HepG2 (cell line): ENCODE results near the gene IFI27L2. TPM values are rescaled to one million over a fixed set of nuclear protein-coding genes. Genes with fewer than 3 reads are reported as not detected.
A peak's percentile ranks its signal among the peaks of the same experiment; 100 is the strongest.

Source experiments
- ATAC-seq: fragments of 200-7000 bp; cut with Tn5 transposase; 3 replicates; pipeline ENCODE4 v1.9.1; 2020; ENCODE audit warnings: mild to moderate bottlenecking, moderate library complexity
- BruUV-seq: library from RNA; stranded (reverse); fragments of 400-500 nt; replicated peaks from 2 replicates; lab custom pipeline; 2021; lab: Mats Ljungman, UMichigan
- CTCF ChIA-PET: fragments of 300-600 bp; formaldehyde crosslinking; extraction: SDS; loops from one replicate; lab custom pipeline; 2021; ENCODE audit warnings: low total read pairs, inconsistent platforms, low intra/inter-chr PET ratio; lab: Yijun Ruan, JAX
- POLR2A ChIA-PET: fragments of 350-600 bp; sonication (Branson Sonifier 250); formaldehyde crosslinking; loops from one replicate; lab custom pipeline; 2020; ENCODE audit warnings: antibody characterized with exemption, inconsistent platforms; lab: Yijun Ruan, JAX
- DNase-seq: peaks from one replicate; pipeline ENCODE4 v3.0.0-alpha.2; 2015; ENCODE audit warnings: low spot score
- FAIRE-seq: peaks from 3 replicates; lab custom pipeline; 2011; peaks lifted over from hg19 to GRCh38; lab: Jason Lieb, UNC
- H2AFZ ChIP-seq: one replicate; pipeline ENCODE4 v1.6.1; 2011; ENCODE audit warnings: low read length, inconsistent platforms
- H3K27ac ChIP-seq: fragments of 300-600 bp; 3 replicates; pipeline ENCODE4 v1.8.0; 2011; ENCODE audit warnings: mixed run types, mild to moderate bottlenecking, mixed read lengths, low read length, inconsistent platforms; ENCODE audit not compliant: insufficient read depth; ENCODE audit errors: extremely low read length
- H3K27me3 ChIP-seq, 2 experiments: fragments of 200-600 bp in 1 of 2; 2 replicates in 1 of 2; 3 replicates in 1 of 2; pipeline versions ENCODE4 v1.6.0 to v1.8.0; 2011; ENCODE audit warnings: low read length in 2 of 2, mild to moderate bottlenecking in 2 of 2, moderate library complexity in 2 of 2, inconsistent platforms in 1 of 2; ENCODE audit not compliant: insufficient read depth in 2 of 2, control insufficient read depth in 1 of 2
- H3K36me3 ChIP-seq, 2 experiments: fragments of 200-600 bp in 1 of 2; replicated peaks in 1 of 2; 2 replicates in 1 of 2; 3 replicates in 1 of 2; pipeline versions ENCODE4 v1.5.1 to v1.8.0; 2011; ENCODE audit warnings: low read length in 2 of 2, inconsistent platforms in 1 of 2; ENCODE audit not compliant: insufficient read depth in 2 of 2, control insufficient read depth in 1 of 2
- H3K4me1 ChIP-seq: 2 replicates; pipeline ENCODE4 v1.5.1; 2012; ENCODE audit warnings: low read length, inconsistent platforms; ENCODE audit not compliant: insufficient read depth
- H3K4me2 ChIP-seq: 2 replicates; pipeline ENCODE4 v1.6.0; 2011; ENCODE audit warnings: low read depth, low read length, inconsistent platforms
- H3K4me3 ChIP-seq, 3 experiments: fragments of 200-600 bp in 1 of 3; sonication (generic), shearing (Covaris generic) in 1 of 3; replicated peaks in 1 of 3; 2 replicates each; pipeline ENCODE4 v1.5.1; 2011 to 2016; ENCODE audit warnings: low read length in 3 of 3, inconsistent platforms in 2 of 3, low read depth in 2 of 3, mild to moderate bottlenecking in 2 of 3, control low read depth in 1 of 3, mixed read lengths in 1 of 3; ENCODE audit not compliant: insufficient read depth in 1 of 3
- H3K79me2 ChIP-seq: one replicate; pipeline ENCODE4 v1.6.1; 2011; ENCODE audit warnings: low read length, inconsistent platforms; ENCODE audit not compliant: insufficient read depth
- H3K9ac ChIP-seq: 2 replicates; pipeline ENCODE4 v1.6.0; 2011; ENCODE audit warnings: mild to moderate bottlenecking, low read depth, low read length, inconsistent platforms; ENCODE audit not compliant: insufficient read depth
- H3K9me3 ChIP-seq: 2 replicates; pipeline ENCODE4 v1.5.1; 2012; ENCODE audit warnings: mild to moderate bottlenecking, low read length
- H4K20me1 ChIP-seq: 2 replicates; pipeline ENCODE4 v1.6.0; 2011; ENCODE audit warnings: inconsistent platforms, mild to moderate bottlenecking, low read length, moderate library complexity; ENCODE audit not compliant: insufficient read depth
- GABPB1 ChIP-seq: IDR thresholded peaks from 2 replicates; pipeline ENCODE4 v1.6.1; 2016; ENCODE audit warnings: mild to moderate bottlenecking, missing genetic modification reagents, moderate library complexity, missing compliant biosample characterization
- JUND ChIP-seq: sonication (generic); formaldehyde crosslinking; IDR thresholded peaks from 2 replicates; pipeline ENCODE4 v1.8.0; 2022; ENCODE audit warnings: mild to moderate bottlenecking, missing genetic modification reagents
- KAT8 ChIP-seq: IDR thresholded peaks from 2 replicates; pipeline ENCODE4 v1.6.1; 2016; ENCODE audit warnings: missing genetic modification reagents, missing compliant biosample characterization
- TMF1 ChIP-seq: sonication (generic); formaldehyde crosslinking; IDR thresholded peaks from 2 replicates; pipeline ENCODE4 v1.8.1; 2022; ENCODE audit warnings: low read depth, missing genetic modification reagents
- ZNF33B ChIP-seq: sonication (generic); formaldehyde crosslinking; IDR thresholded peaks from 2 replicates; pipeline ENCODE4 v1.5.1; 2020; ENCODE audit warnings: mild to moderate bottlenecking, missing genetic modification reagents
- ZNF572 ChIP-seq: sonication (generic); formaldehyde crosslinking; IDR thresholded peaks from 2 replicates; pipeline ENCODE4 v1.5.1; 2020; ENCODE audit warnings: mild to moderate bottlenecking, missing genetic modification reagents
- ZNF777 ChIP-seq: sonication (generic); formaldehyde crosslinking; IDR thresholded peaks from 2 replicates; pipeline ENCODE4 v1.4.0; 2020; ENCODE audit warnings: missing genetic modification reagents
- WGBS: methylation state at CpG from one replicate; pipeline ENCODE4 v1.1.6; 2017; ENCODE audit warnings: low lambda C conversion rate; 5-methylcytosine and 5-hydroxymethylcytosine counted together
- in situ Hi-C: cut with HindIII; loops from 2 replicates; pipeline ENCODE4 v1.10.0; 2017; ENCODE audit warnings: low pct_unique_long_range_greater_than_20kb; ENCODE audit not compliant: extremely low pct_ligation_motif_present
- intact Hi-C: fragments of 100-400 bp; cut with micrococcal nuclease; formaldehyde crosslinking; loops from one replicate; pipeline ENCODE4 v1.10.0; 2022; ENCODE audit not compliant: unreplicated experiment
- polyA plus RNA-seq, 8 experiments: library from polyadenylated mRNA; depleted of rRNA in 3 of 8; stranded (reverse) in 7 of 8; unstranded in 1 of 8; fragments of >200 nt; fragmentation: Illumina TruSeq in 4 of 8; extraction: Trizol in 4 of 8; gene quantifications; 2 replicates each; pipeline versions ENCODE4 v1.2.1 to v1.2.3, GENCODE V29; 2011 to 2016; ENCODE audit warnings: low read depth in 4 of 8, missing spikeins in 1 of 8, mixed read lengths in 1 of 8; ENCODE audit not compliant: insufficient read depth in 1 of 8
- total RNA-seq, 5 experiments: library from RNA; depleted of rRNA; stranded (reverse); fragments of >200 nt; fragmentation: Illumina TruSeq; extraction: Trizol; gene quantifications; 2 replicates each; pipeline ENCODE4 v1.2.3, GENCODE V29; 2016; ENCODE audit warnings: low read depth in 1 of 5
- TF ChIP-seq, protein P1 (sequence below): sonication (generic); formaldehyde crosslinking; IDR thresholded peaks from 2 replicates; pipeline ENCODE4 v1.5.1; 2020; ENCODE audit warnings: mild to moderate bottlenecking, missing genetic modification reagents, moderate library complexity
- TF ChIP-seq, protein P2 (sequence below): IDR thresholded peaks from 2 replicates; pipeline ENCODE4 v1.6.1; 2016
- TF ChIP-seq, protein P3 (sequence below): sonication (generic); formaldehyde crosslinking; IDR thresholded peaks from 2 replicates; pipeline ENCODE4 v1.4.0; 2020; ENCODE audit warnings: mild to moderate bottlenecking, missing genetic modification reagents
- TF ChIP-seq, protein P4 (sequence below): sonication (generic); IDR thresholded peaks from 2 replicates; pipeline ENCODE4 v1.6.1; 2016; ENCODE audit warnings: low read depth, borderline replicate concordance
- TF ChIP-seq, protein P5 (sequence below): fragments of 450-650 bp; IDR thresholded peaks from 2 replicates; pipeline ENCODE4 v1.6.1; 2017
- TF ChIP-seq, protein P6 (sequence below): IDR thresholded peaks from 2 replicates; pipeline ENCODE4 v1.6.1; 2016; ENCODE audit warnings: missing compliant biosample characterization, missing genetic modification reagents, borderline replicate concordance
- TF ChIP-seq, protein P7 (sequence below): sonication (generic); formaldehyde crosslinking; IDR thresholded peaks from 2 replicates; pipeline ENCODE4 v1.5.1; 2020; ENCODE audit warnings: missing genetic modification reagents, mild to moderate bottlenecking, borderline replicate concordance

Gene IFI27L2
- total and polyA plus RNA-seq, 2 of the 13 experiments (the other 11 are each of a cell fraction or from before 2014, with no cell fraction given), result 4.3 to 4.8 TPM

DNA sequence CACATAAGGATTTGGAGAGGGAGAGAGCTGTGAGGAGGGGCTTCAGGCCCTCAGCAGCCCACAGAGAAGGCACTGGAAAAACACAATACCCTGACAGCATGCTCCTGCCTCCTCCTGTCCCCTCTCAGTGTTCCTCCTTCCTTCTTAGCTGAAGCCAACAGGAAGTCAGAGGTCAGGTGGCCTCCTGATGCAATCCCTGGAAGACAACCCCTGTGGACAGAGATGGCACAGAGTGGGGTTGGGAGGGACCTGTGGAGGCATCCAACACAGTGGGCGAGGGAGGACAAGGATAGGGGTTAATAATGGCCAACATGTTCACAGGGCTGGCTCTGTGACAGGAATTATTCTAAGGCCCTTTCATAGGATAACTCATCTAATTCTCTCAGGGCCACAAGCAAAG, 15.4 kb upstream of the IFI27L2 start:
- peak; percentile 42 for ATAC-seq
- POLR2A ChIA-PET, result interaction anchor here (1.2 to 1.3 kb wide), 2 partner anchors 18 to 148 kb away, joined by 4 read pairs; partner anchors contain the start of gene SERPINA10
- in situ Hi-C loops, result no loop called here
- TF ChIP-seq, protein P1, sequence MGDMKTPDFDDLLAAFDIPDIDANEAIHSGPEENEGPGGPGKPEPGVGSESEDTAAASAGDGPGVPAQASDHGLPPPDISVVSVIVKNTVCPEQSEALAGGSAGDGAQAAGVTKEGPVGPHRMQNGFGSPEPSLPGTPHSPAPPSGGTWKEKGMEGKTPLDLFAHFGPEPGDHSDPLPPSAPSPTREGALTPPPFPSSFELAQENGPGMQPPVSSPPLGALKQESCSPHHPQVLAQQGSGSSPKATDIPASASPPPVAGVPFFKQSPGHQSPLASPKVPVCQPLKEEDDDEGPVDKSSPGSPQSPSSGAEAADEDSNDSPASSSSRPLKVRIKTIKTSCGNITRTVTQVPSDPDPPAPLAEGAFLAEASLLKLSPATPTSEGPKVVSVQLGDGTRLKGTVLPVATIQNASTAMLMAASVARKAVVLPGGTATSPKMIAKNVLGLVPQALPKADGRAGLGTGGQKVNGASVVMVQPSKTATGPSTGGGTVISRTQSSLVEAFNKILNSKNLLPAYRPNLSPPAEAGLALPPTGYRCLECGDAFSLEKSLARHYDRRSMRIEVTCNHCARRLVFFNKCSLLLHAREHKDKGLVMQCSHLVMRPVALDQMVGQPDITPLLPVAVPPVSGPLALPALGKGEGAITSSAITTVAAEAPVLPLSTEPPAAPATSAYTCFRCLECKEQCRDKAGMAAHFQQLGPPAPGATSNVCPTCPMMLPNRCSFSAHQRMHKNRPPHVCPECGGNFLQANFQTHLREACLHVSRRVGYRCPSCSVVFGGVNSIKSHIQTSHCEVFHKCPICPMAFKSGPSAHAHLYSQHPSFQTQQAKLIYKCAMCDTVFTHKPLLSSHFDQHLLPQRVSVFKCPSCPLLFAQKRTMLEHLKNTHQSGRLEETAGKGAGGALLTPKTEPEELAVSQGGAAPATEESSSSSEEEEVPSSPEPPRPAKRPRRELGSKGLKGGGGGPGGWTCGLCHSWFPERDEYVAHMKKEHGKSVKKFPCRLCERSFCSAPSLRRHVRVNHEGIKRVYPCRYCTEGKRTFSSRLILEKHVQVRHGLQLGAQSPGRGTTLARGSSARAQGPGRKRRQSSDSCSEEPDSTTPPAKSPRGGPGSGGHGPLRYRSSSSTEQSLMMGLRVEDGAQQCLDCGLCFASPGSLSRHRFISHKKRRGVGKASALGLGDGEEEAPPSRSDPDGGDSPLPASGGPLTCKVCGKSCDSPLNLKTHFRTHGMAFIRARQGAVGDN (CRISPR knock-in tag), result no peak
- 0 out of 2 replicates have a peak, but pooled peaks have one; percentile 43 for TF ChIP-seq ZNF572 (CRISPR knock-in tag)
- TF ChIP-seq, protein P2, sequence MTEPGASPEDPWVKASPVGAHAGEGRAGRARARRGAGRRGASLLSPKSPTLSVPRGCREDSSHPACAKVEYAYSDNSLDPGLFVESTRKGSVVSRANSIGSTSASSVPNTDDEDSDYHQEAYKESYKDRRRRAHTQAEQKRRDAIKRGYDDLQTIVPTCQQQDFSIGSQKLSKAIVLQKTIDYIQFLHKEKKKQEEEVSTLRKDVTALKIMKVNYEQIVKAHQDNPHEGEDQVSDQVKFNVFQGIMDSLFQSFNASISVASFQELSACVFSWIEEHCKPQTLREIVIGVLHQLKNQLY (CRISPR knock-in tag), result no peak
- TF ChIP-seq, protein P3, sequence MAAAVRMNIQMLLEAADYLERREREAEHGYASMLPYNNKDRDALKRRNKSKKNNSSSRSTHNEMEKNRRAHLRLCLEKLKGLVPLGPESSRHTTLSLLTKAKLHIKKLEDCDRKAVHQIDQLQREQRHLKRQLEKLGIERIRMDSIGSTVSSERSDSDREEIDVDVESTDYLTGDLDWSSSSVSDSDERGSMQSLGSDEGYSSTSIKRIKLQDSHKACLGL (CRISPR knock-in tag), result no peak
- no peak for TF ChIP-seq TMF1 (CRISPR knock-in tag)
- TF ChIP-seq, protein P4, sequence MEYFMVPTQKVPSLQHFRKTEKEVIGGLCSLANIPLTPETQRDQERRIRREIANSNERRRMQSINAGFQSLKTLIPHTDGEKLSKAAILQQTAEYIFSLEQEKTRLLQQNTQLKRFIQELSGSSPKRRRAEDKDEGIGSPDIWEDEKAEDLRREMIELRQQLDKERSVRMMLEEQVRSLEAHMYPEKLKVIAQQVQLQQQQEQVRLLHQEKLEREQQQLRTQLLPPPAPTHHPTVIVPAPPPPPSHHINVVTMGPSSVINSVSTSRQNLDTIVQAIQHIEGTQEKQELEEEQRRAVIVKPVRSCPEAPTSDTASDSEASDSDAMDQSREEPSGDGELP, result no peak
- TF ChIP-seq JUND (CRISPR knock-in tag), result no peak
- TF ChIP-seq, protein P5, sequence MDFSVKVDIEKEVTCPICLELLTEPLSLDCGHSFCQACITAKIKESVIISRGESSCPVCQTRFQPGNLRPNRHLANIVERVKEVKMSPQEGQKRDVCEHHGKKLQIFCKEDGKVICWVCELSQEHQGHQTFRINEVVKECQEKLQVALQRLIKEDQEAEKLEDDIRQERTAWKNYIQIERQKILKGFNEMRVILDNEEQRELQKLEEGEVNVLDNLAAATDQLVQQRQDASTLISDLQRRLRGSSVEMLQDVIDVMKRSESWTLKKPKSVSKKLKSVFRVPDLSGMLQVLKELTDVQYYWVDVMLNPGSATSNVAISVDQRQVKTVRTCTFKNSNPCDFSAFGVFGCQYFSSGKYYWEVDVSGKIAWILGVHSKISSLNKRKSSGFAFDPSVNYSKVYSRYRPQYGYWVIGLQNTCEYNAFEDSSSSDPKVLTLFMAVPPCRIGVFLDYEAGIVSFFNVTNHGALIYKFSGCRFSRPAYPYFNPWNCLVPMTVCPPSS, result no peak
- TF ChIP-seq ZNF33B (CRISPR knock-in tag), result no peak
- TF ChIP-seq KAT8 (CRISPR knock-in tag), result peak; percentile 48; the same call in 1 of the 2 replicates
- peak; percentile 79 for TF ChIP-seq GABPB1 (CRISPR knock-in tag)
- TF ChIP-seq, protein P6, sequence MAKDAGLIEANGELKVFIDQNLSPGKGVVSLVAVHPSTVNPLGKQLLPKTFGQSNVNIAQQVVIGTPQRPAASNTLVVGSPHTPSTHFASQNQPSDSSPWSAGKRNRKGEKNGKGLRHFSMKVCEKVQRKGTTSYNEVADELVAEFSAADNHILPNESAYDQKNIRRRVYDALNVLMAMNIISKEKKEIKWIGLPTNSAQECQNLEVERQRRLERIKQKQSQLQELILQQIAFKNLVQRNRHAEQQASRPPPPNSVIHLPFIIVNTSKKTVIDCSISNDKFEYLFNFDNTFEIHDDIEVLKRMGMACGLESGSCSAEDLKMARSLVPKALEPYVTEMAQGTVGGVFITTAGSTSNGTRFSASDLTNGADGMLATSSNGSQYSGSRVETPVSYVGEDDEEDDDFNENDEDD (CRISPR knock-in tag), result no peak
- no peak for TF ChIP-seq ZNF777 (CRISPR knock-in tag)
- TF ChIP-seq, protein P7, sequence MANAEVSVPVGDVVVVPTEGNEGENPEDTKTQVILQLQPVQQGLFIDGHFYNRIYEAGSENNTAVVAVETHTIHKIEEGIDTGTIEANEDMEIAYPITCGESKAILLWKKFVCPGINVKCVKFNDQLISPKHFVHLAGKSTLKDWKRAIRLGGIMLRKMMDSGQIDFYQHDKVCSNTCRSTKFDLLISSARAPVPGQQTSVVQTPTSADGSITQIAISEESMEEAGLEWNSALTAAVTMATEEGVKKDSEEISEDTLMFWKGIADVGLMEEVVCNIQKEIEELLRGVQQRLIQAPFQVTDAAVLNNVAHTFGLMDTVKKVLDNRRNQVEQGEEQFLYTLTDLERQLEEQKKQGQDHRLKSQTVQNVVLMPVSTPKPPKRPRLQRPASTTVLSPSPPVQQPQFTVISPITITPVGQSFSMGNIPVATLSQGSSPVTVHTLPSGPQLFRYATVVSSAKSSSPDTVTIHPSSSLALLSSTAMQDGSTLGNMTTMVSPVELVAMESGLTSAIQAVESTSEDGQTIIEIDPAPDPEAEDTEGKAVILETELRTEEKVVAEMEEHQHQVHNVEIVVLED, result no peak

More for the DNA sequence above, 15.4 kb upstream of the IFI27L2 start:
- FAIRE-seq (no peak), DNase-seq (no peak)
- Histone ChIP-seq H3K9me3 (no peaks in the 10 kb centered on the region), H3K27ac (no peak overlapping the region), H3K4me3 (no peak overlapping the region; a peak in 1 of 6 replicates), H3K27me3 (peaks cover 0 to 7% of the 10 kb centered on the region in 2 experiments; a peak in 3 of 5 replicates), H4K20me1 (no peaks in the 10 kb centered on the region), H3K9ac (no peak overlapping the region), H3K4me2 (peak overlapping the region; percentile 60), H3K4me1 (peaks cover 26% of the 10 kb centered on the region), H3K36me3 (no peaks in the 10 kb centered on the region), H2AFZ (peak overlapping the region; percentile 81), H3K79me2 (no peaks in the 10 kb centered on the region)
- BruUV-seq, result no TSS peak
- CTCF ChIA-PET, result no interaction called here
- 44% methylated on average over 1 of the region's 1 CpG for WGBS
- intact Hi-C loops, result no loop called here
